Stimulated activated CD8-positive, alpha-beta memory T cell treated with anti-CD3 and anti-CD28 coated beads, Interleukin-4, amount 100 ng/mL, for 24 hours (primary cell): Measurements from ENCODE around the gene CAPZB.

Experiments used
- DNase-seq: peaks from one replicate; pipeline ENCODE4 v3.0.0-alpha.2; 2020; ENCODE audit warnings: low read depth

CAPZB gene

DNA sequence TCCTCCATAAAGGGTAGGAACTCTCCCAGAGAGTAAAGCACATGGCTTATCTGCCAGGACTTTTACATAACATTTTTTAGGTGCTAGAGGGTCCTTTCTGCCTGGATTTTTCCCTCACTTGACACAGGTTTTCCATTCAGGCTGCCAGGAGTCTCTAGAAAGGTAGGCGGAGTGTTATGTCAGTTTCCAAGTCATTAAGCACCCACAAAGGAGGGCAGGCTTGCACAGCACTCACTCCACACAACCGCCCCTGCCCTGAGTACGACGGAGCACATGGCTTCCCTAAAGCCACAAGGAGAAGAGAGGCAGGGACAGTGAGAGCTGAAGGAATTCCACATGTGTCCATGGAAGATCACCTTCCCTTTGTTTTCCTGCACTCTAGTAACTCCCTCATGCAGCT lies 55.7 kb downstream of the CAPZB start:
- no peak for DNase-seq

DNA sequence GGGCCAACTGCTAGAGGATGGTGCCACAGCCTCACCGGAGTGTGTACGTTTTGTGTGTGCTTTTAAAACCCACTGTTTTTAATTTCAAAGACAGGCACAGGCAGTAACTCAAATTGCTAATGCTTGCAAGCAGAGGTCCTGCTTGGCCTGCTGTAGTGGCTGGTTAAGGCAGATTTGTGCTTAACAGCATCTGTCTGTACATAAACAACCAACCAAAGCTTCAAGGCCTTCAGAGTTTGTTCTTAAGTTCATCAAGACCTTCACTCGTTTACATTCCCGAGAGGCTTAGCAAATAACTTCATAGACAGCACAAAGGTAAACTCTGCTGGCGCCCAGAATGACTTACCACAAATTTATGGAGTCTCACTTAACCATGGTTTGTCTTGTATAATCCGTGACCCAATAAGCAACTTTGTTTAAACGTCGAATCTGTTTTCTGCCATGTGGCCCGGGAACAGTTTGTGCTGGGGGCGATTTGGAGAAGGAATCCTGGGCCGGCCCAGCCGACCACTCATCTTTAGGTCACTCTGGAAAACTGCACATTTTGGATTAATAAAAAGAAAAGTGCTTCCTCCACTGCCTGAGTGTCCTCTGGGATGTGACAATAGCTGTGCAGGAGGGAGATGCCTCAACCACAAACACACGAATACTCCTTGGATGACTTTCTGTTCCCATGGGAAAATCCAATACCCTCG lies 58.1 kb downstream of the CAPZB start:
- DNase-seq: no peak

DNA sequence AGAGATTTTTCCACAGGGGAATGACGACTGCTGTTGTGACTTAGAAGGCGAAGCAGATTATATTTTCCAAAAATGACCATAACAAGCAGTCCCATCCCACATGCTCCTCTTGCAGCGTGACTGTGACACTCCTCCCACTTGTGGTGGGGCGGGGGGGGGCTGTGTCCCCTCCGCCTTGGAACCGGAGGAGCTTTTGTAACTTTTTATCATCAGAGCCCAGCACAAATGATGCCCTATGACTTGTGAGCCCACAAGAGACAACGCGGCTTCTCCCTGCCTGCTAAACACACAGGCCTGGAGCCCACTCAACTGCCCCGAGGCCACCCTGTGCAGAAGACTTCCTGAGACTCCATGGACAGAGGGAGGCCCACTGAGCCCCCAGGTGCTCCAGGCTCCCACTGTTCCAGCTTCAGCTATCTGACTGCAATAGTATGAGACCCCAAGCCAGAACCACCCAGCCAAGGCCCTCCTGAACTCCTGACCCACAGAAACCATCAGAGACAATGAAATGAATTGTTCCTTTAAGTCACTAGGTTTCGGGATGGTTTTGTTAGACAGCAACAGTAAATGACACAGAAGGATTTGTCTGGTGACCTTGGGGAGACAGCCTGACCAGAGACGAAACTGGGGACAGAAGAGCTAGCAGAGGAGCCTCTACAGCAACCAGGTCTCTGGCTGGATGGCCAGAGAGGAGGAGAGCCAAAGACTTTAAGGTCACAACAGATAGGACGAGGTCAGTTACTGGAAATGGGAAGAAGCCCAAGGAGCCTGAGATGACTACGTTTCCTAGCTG lies 58.8 kb downstream of the CAPZB start:
- DNase-seq: no peak

DNA sequence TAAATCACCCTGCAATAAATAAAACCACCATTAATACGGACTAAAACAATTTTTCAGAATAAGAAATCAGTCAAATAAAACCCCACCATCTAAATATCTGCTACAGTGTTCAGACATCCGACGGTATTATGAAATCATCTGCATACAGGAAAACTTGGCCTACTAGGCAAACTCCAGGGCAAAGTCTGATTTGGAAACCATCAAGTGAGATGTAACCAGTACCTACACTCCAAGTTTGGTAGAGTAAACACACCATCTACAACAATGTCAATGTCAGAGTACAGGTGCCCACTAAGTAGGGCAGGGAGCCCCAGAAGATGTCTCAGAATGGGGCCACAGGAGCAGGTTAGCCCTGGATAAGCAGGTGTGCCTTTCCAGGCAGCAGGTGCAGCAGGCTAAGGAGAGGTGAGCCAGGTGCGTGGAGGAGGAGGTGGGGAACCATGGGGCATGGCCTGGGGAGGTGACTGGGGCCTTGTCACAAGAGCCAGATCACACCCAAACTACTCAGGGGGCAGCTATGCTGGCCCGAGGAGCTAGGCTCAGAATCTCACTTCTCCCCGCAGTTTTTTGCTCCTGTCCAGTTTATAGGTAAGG lies 59.6 kb downstream of the CAPZB start:
- DNase-seq: no peak

DNA sequence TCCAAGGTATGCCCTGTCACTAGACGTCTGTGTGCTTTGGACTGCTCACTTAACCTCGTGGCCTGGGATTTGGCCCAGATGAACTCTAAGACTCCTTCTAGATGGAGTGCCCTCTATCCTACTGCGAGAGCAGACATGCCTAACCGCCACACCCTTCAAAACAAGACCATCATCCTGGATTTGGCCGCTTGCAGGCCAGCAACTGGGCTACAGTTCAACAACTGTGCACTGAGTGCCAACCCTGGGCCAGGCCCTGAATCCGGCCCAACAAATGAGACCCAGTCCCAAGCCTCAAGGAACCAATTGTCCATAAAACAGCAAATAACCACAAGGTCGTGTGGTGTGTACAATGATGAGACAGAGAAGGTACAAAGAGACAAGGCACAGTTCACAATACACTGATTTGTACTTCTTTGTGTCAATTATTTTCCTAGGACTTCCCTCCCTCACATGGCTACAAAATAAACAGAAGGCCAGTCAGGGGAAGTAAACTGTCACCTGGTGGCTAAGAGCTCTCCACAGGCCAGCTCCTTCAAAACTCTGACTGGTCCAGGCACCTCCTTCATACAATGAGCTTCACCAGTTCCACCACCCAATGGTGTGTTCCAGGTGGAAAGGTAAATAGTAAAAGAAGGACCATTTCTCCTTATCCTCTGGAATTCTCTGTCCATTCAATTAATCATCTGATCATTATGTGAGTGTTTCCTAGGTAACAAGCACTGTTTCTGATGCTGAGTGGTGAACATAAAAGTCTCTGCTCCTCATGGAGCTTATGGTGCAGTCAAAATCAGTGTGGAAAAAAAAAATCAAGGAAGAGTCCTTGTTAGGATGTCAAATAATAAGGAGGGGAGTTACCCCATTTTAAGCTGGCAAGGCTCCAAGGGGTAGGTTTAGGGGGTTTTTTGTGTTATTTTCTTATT lies 60.4 kb downstream of the CAPZB start:
- no peak for DNase-seq

DNA sequence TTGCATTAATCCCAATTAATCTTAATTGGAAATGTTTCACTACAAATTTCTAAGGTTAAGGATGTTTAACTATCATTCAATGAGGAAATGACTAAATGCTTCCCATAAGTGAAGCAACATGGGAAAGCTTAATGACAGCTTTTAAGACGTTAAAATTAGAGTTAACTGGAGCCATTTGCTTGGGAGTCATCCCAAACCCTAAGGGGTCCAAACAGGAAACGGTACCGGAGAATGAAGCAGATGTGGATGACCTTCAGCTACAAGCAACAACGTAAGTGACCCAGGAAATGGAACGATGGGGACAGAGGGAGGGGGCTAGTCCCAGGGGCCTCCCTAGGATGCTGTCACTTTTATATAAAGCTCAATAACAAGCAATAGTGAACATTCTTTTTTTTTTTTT lies 62.2 kb downstream of the CAPZB start:
- no peak for DNase-seq

DNA sequence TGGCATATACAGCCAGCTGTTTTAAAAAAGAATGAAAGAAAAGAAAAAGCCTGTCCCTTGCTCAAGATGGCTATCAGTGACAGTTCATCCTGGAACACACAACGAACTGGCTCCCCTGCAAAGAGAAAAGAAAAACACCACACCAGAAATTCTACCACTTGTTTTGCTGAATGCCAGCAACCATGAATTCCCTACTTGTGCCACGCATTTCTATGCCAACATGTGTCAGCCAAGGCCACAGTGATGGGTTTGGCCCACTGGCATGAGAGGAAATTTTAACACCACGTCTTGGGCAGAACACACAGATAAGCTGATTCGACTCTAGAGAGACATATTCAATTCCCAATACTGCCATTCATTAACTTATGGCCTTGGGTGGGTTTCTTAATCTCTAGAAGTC lies 64.0 kb downstream of the CAPZB start:
- DNase-seq: no peak

DNA sequence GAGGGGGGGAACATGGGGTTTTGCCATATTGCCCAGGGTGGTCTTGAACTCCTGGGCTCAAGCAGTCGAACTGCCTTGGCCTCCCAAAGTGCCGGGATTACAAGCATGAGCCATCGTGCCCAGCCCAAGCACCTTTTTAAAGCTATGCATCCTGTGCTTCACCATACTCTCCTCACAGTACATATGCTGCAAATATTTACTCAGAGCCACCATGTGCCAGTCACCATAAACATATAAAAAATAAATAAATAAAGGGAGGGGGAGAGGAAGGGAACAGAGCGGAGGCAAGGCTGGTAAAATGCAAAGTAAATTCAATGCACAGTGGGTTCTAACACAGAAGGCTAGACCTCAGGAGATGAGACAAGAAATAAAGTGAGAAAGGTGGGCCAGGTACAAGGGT lies 64.7 kb downstream of the CAPZB start:
- no peak for DNase-seq

DNA sequence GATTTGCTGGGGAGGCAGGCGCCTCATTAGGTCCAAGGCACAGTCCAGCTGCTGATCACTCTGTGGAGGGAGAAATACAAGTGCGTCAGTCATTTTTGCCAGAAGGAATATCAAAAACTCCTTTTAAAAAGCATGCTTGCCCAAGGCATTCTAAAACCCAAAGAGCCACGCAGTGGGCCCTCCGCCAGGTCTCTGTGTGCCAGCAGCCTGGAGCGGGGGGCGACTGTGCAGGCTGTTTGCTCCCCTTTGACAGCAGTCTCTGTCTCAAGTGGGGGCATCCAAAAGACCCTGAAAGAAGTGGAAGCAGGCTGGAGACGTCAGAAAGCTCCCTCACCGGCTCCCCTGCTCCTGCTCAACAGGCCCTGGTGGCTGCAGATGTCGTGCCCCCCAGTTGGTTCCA lies 65.6 kb downstream of the CAPZB start:
- DNase-seq: no peak

DNA sequence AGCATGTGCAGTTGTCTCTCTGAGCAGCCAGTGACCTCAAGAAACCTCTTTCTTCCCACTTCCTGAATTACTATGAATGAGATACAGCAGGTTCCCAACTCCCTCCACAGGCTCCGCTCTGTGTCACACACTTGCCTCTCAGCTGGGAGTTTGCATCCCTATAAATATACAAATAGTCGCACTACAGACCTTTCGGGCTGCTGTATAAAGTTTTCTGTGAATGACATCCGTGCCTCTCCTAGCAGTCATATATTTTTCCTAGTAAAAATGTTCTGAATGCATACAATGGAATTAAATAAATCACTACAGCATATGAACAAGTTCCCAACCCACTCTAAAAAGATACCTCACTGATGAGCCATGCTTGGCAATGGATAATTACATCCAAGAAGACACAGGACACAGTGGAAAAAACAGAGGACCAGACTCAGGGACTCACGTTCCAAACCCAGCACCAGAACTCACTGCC lies 66.8 kb downstream of the CAPZB start:
- DNase-seq: no peak

DNA sequence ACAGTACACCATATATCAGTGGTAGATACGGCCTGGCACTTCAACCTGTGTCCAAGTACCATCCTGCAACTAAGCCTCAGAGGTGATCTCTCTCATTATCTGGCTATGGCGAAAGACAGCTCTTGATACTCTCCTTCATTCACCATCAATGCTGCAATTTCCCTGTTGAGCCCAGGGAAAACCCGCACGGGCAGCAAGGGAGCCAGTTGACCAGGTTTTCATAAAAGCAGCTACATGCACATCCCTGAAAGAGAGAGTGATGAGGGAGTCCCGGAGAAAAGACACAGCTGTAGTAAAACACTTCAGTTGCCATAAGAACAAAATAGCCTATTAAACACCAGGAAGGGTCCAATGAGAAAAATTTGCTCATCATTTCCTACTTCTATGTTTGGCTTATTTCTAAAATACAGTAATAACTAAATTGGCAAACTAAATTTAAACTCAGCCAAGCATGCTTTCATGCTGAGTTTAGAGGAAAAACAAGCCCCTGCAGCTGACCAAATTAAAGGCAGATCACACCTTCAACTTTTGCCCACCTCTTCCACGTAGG lies 68.3 kb downstream of the CAPZB start:
- DNase-seq: no peak

DNA sequence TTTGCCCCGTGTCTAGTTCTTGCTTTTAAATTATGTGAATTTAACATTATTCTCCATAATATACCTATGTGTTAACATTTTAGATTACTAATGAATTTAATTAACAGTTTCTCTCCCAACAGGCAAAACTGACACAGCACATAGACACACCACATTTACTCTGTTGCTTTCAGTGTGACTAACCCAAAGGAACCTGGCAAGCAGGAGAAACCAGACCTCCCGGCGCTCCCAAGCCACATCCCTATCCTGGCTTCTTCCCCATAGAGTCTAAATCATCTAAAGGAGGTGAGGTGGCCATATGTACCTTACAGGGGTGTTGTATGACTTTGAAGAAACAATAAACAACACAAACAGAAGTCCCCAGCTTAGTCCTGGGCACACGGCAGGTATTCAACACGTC lies 69.2 kb downstream of the CAPZB start:
- no peak for DNase-seq

DNA sequence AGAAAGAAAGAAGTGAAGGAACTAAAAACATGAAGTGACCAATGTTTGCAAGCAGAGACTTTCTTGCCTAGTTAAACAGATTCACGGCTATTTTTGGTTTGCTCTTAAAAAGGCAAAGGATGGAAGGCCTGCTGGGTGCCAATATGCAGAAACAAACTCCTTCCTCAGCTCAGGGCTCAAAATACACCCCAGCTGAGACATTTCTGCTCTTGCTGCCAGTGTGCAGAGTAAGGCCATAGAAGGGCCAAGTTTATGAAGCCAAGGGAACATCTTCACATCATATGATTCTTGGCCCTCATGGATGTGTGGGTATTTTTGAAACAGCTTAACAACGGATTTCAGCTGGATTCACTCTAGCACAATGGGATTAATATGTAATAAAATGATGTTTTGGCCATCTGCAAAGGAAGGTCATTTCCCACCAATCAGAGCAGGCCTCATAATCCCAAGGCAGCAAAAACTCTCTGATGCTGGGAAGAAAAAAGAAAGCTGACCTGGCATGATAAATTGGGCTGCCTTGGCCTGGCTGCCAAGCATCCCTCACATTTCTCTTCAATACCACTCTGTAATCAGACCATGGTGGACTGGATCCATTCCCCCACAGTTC lies 70.7 kb downstream of the CAPZB start:
- DNase-seq: no peak

DNA sequence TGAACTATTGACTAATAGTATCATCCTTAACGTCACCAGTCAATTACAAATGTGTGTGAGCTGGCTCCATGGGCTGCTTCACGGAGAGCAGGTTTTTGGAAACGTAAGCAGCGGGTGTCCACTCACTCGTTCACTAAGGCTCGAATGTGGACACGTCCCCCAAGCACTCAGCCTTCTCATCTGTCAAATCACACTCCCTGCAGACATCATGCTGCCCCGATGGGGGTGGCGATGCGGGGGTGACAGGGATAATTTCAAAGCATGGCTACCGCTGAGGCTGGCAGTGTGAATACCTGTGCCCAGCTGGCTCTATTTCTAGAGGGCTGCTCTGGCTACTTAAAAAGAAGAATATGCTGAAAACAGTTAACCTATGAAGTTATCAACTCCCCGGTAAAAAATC lies 71.3 kb downstream of the CAPZB start:
- DNase-seq: no peak

DNA sequence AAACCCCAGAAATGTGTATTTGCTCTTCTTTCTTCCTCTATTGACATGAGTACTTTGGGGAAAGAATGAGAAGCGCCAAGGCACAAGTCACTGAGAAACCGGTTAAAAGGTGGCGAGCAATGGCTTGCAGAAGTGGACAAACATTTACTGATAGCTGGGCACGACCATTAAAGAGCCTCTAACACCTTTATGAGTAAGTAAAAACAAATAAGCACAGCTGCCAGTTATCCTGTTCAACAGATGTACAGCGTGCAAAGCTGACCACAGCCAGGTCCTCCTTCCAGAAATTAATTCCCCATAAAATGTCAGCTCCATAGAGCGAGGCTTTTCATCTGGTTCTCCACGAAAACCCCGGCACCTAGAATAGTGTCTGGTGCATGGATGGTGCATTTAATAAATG lies 72.7 kb downstream of the CAPZB start:
- DNase-seq: no peak

DNA sequence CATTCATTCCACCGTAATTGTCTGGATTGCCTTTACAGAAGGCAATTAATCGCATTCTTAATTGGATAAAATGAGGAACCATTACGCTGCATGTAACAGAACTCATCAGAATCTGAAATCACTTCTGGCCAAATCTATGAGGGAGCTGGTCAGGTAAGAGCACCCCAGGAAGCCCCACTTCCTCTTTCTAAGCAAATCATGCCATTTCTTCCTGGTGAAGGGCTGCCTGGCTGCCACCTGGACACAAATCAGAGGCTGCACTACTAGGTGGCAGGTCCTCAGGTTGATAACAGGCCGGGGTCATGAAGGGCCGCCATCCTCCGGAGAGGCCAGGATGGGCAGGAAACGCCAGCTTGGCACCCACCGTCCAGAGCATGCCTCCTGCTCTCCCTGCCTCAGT lies 73.7 kb downstream of the CAPZB start:
- DNase-seq: no peak

DNA sequence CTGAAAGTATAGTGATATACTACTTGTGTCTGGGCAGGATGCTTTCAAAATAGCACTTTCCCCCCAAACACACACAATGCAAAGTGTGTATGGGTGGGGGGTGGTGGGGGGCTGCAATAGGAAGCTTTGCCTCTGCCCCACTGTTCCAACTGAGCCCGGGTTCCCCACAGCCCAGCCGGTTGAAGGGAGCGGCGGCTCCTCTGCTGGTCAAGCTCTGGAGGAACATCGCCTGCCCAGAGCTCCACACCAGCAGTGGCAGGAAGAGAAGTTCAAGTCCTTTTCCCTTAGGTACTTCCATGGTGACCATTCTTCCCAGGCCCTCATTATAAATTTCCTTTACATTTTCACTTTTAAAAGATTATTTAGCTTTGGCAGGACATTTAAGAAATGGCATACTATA lies 74.9 kb downstream of the CAPZB start:
- DNase-seq: no peak

DNA sequence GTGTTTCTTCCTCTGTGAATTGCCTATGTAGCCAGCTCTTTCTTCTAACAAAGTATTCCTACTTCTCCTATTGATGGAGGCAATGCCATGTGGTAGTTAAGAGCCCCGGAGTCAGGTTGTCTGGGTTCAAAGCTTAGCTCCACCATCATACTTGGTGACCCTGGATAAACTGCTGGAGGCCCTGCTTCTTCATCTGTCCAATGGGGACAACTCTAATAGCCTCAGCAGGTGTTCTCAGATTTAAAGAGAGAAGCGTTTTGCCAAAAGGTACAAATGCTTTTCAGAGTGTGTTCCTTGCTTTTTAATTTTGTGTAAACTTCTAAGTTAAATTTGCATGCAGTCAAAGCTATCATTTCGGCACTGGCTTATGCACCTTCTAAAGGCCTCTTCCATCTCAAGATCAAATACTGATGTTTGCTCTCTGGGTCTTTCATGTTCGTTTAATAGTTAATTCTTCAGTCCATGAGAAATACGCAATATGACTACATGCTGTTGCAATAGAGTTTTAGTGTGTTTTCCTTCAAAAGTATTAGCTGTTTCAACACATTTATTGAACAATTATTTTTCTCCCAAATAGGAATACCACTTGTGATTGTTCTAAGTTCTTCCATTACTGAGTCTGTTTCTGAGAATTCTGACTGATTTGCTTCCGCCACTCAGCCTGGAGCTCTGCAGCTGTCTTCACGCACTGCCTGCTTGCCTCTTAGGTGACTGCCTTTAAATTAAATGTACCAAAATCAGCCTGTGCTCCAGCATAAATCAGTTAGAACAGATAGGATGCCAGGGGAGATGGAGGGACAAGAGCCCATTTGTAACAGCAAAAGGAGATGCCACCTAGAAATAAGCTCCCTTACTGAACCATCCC lies 75.6 kb downstream of the CAPZB start:
- DNase-seq: no peak

DNA sequence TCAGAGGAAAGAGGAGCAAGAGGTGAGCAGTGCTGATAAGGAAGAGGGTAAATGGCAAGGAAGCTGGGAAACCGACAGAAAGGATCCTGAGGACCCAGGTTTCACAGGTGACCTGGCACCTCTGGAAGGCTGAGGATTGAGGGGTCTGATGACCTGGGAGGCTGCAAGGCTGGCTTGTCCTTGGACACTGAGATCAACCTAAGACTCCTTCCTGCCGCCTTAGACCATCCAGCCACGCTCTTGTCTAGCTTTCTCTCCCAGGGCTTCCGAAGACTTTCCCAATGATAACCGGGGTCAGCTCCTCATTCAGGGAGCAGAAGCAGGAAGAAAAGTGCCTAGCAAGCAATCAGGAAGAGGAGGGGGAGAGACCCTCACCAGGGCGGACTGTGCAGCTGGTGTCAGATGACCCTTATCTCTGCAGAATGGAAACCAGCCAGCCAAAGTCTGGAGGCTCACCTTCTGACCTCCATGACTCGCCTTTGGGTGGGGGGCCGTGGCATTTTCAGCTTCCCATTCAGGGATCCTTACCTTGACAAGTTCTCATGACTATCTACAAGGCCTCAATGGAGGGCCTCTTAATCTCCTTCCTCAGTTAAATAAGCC lies 77.7 kb downstream of the CAPZB start:
- no peak for DNase-seq

DNA sequence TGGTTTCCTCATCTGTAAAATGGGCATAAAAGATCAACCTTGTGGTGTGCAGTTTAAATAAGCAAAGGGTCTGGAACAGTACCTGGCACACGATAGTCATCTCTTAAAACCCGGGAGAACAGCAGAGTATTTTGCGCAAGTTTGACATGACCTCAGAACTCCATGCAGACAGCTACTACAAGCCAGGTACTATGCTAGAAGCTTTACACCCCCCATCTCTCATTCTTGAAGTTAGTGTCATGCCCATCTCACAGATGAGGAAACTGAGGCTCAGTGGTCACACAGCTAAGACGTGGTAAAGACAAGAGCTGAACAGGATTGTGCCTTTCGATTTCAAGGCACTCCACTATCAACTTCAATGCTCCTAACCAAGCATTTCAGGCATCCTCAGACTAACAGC lies 78.7 kb downstream of the CAPZB start:
- DNase-seq: no peak
